H1 (cell line): ENCODE data around the gene TEX30.

Experiments
- CTCF ChIP-seq, 3 experiments: IDR thresholded peaks; 1 replicate in 2 of 3; 2 replicates in 1 of 3; pipeline versions ENCODE4 v1.5.1 to v1.6.1; 2011; ENCODE audit warnings: low read length in 3 of 3, mild to moderate bottlenecking in 3 of 3, inconsistent platforms in 2 of 3, low read depth in 1 of 3, moderate library complexity in 1 of 3; ENCODE audit not compliant: insufficient read depth in 1 of 3; ENCODE audit errors: control extremely low read depth in 1 of 3
- EP300 ChIP-seq, 2 experiments: IDR thresholded peaks; 1 replicate in 1 of 2; 2 replicates in 1 of 2; pipeline ENCODE4 v1.6.1; 2011 to 2012; ENCODE audit warnings: low read depth in 2 of 2, low read length in 2 of 2, mild to moderate bottlenecking in 2 of 2, borderline replicate concordance in 1 of 2, inconsistent platforms in 1 of 2, moderate library complexity in 1 of 2
- GABPA ChIP-seq: IDR thresholded peaks from 2 replicates; pipeline ENCODE4 v1.6.1; 2011; ENCODE audit warnings: mild to moderate bottlenecking, low read length, moderate library complexity, borderline replicate concordance; ENCODE audit not compliant: insufficient read depth
- KDM5A ChIP-seq: fragments of 200-600 bp; IDR thresholded peaks from 2 replicates; pipeline ENCODE4 v1.7.1; 2012; ENCODE audit warnings: mild to moderate bottlenecking, low read length, inconsistent platforms, mixed read lengths
- NRF1 ChIP-seq: IDR thresholded peaks from 2 replicates; pipeline ENCODE4 v1.6.1; 2011; ENCODE audit warnings: mild to moderate bottlenecking, low read depth, low read length, improper control_type of control experiment
- POLR2A ChIP-seq, 2 experiments: IDR thresholded peaks; 1 replicate in 1 of 2; 2 replicates in 1 of 2; pipeline ENCODE4 v1.6.1; 2011; ENCODE audit warnings: low read depth in 2 of 2, low read length in 2 of 2, mild to moderate bottlenecking in 2 of 2; ENCODE audit errors: control extremely low read depth in 1 of 2
- POLR2AphosphoS5 ChIP-seq: IDR thresholded peaks from 2 replicates; pipeline ENCODE4 v1.6.1; 2011; ENCODE audit warnings: low read depth, low read length
- SIN3A ChIP-seq, 2 experiments: IDR thresholded peaks in 1 of 2; conservative IDR thresholded peaks in 1 of 2; 2 replicates each; pipeline ENCODE4 v1.6.1; 2011 to 2012; ENCODE audit warnings: low read length in 2 of 2, improper control_type of control experiment in 1 of 2, low read depth in 1 of 2, mild to moderate bottlenecking in 1 of 2
- TAF1 ChIP-seq: IDR thresholded peaks from 2 replicates; pipeline ENCODE4 v1.6.1; 2011; ENCODE audit warnings: mild to moderate bottlenecking, low read depth, low read length
- TBP ChIP-seq: IDR thresholded peaks from 2 replicates; pipeline ENCODE4 v1.6.1; 2011; ENCODE audit warnings: low read depth, low read length, improper control_type of control experiment

GRCh38 chr13:102763741-102764140 is 9.8 kb downstream of the TEX30 start:
- TF ChIP-seq CTCF (IDR thresholded peaks at IDR 0.05; ENCODE audit: control extremely low read depth in 1 of 3, insufficient read depth in 1 of 3, low read depth in 1 of 3, low read length in 3 of 3): no peak
- no peak for TF ChIP-seq SIN3A (conservative IDR thresholded peaks at IDR 0.05 in 1 of 2, IDR thresholded peaks at IDR 0.05 in 1 of 2; ENCODE audit: low read depth in 1 of 2, low read length in 2 of 2)
- no peak for TF ChIP-seq POLR2A (IDR thresholded peaks at IDR 0.05; ENCODE audit: control extremely low read depth in 1 of 2, low read depth in 2 of 2, low read length in 2 of 2)
- no peak for TF ChIP-seq GABPA
- TF ChIP-seq TAF1: no peak
- no peak for TF ChIP-seq POLR2AphosphoS5
- no peak for TF ChIP-seq EP300 (IDR thresholded peaks at IDR 0.05; ENCODE audit: borderline replicate concordance in 1 of 2, low read depth in 2 of 2, low read length in 2 of 2)
- no peak for TF ChIP-seq TBP
- no peak for TF ChIP-seq NRF1
- no peak for TF ChIP-seq KDM5A
